ENCODE measurements around the gene ASCL1. TPM values are rescaled to one million over a fixed set of nuclear protein-coding genes. Genes with fewer than 3 reads are reported as not detected.

ASCL1 gene
- total RNA-seq, 2 donors from 2014 or later, result not detected

DNA sequence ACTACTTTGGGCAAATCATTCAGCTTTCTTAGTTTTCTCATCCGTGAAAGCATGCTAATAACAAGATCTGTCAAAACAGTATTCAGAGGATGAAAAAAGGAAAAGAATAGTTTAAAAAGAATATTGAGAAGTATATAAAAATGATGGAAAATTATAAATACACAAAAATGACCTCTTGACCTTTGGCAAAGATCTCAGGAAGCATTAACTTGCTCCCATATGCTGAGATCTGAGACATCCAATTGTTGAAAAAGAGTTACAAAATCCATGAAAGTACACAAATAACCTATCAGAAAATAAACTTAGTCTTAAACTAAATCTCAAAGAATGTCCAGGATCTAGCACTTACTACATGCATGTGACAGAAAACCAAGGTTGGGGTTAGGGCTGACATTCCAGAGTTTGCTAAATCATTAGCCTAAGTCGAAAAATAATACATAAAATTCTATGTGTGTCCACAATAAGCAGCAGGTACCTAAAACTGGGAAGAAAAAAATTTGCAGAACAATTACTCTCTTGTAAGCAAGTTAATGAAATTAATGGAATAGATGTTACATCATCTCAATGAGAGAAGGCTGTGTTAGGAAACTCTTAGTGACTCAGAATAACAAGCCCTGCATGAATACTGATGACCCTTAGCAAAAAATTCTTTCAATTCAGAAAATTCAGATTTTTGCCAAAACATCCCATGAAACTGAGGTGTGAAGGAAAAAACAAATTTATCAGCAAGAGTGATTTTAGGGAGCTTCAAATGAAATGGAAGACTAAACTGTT is 43.8 kb upstream of the ASCL1 start:
- Histone ChIP-seq H3K27ac (no peak overlapping the region), H3K36me3 (no peaks in the 10 kb centered on the region), H3K4me1 (no peaks in the 10 kb centered on the region), H3K27me3 (no peaks in the 10 kb centered on the region), H3K4me3 (no peak overlapping the region), H3K9me3 (no peaks in the 10 kb centered on the region)
- TF ChIP-seq, protein P1, sequence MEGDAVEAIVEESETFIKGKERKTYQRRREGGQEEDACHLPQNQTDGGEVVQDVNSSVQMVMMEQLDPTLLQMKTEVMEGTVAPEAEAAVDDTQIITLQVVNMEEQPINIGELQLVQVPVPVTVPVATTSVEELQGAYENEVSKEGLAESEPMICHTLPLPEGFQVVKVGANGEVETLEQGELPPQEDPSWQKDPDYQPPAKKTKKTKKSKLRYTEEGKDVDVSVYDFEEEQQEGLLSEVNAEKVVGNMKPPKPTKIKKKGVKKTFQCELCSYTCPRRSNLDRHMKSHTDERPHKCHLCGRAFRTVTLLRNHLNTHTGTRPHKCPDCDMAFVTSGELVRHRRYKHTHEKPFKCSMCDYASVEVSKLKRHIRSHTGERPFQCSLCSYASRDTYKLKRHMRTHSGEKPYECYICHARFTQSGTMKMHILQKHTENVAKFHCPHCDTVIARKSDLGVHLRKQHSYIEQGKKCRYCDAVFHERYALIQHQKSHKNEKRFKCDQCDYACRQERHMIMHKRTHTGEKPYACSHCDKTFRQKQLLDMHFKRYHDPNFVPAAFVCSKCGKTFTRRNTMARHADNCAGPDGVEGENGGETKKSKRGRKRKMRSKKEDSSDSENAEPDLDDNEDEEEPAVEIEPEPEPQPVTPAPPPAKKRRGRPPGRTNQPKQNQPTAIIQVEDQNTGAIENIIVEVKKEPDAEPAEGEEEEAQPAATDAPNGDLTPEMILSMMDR (IDR thresholded peaks at IDR 0.05), result no peak
- no peak for DNase-seq (ENCODE audit: low spot score)

DNA sequence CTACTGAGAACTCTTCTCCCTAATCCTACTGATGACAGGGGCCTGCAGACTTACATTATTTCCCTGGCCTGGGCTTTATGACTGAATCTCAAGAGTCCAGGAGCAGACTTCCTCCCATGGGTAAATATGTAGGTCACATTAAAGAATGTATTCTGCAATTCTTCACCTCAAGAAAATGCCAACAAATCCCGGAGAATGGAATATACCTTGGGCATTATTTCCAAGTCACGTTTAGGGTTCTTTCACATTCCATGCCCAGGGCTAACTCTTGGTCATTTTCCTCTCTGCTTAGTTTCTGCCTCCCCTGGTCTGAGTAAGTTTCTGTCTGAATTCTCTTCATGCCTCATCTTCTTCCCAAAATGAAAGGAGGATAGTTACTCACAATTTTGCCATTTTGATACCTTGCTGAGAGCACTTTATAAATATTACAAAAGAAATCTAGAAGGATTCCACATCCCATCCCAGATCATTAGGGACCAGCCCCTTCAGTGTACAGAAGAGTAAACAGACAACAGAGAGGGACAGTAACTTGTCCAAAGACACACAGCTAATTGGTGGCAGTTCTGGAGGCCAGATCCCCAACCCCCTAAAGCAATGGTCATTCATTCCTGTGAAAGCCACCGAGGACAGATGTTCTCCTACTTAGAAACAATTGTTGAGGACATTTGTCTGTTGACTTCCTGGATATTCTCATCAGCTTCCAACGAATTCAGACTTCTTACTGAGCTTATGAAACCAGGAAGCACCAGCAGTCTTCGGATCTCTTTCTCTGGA is 41.0 kb upstream of the ASCL1 start:
- no peaks in the 10 kb centered on the region for H3K9me3 ChIP-seq
- no peaks in the 10 kb centered on the region for H3K36me3 ChIP-seq
- no peak for DNase-seq (ENCODE audit: low spot score)
- no peak overlapping the region for H3K4me3 ChIP-seq
- no peaks in the 10 kb centered on the region for H3K4me1 ChIP-seq
- TF ChIP-seq, protein P1 (IDR thresholded peaks at IDR 0.05), result no peak
- H3K27ac ChIP-seq, result no peak overlapping the region
- H3K27me3 ChIP-seq, result no peaks in the 10 kb centered on the region

DNA sequence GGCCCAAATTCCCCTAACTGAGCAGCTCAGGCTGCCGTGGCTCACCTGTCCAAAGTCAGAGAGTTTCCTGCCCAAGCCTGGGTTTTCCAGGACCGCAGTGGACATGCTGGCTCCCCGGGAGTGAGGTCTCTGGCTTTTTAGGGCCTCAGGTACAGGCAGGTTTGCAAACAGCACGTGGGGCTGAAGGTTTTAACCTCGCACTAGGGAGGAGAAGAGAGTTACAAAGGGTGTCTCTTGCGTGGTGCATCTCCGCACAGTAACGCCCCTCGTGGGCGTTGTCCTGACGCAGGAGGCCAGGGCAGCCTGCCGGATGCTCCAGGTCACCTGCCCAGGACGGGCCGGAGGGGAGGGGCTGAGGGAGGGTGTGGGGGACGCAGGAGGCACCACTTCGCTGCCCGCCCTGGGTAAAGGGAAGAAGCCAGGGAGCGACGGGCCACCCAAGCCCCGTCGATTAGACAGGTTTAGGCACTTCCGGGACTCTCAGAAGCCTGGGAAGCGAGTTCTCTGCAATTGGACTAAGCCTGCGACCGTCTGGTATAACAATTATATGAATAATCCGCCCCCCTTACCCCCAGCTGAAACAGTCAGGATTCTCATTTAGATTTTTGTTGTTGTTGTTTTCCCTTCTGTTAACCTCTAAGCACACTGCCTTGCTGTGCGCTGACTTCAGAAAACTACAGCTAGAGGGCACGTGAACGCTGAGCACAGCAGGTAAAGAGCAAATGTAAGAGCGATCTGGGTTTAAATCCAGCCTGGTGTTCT is 40.3 kb upstream of the ASCL1 start, which contains the start of gene PAH:
TSS of gene PAH (minus strand) at position 219 of the 762 bp plus-strand sequence. CDS start at position 105, 114 bp downstream.
- DNase-seq (ENCODE audit: low spot score), result no peak
- H3K9me3 ChIP-seq, result no peaks in the 10 kb centered on the region
- TF ChIP-seq, protein P1 (IDR thresholded peaks at IDR 0.05), result no peak
- no peaks in the 10 kb centered on the region for H3K36me3 ChIP-seq
- H3K27ac ChIP-seq, result no peak within 1 kb of the TSS
- H3K4me1 ChIP-seq, result no peaks in the 10 kb centered on the region
- no peaks in the 10 kb centered on the region for H3K27me3 ChIP-seq
- peak within 1 kb of the TSS in 1 of 2 donors; percentile 25 for H3K4me3 ChIP-seq

DNA sequence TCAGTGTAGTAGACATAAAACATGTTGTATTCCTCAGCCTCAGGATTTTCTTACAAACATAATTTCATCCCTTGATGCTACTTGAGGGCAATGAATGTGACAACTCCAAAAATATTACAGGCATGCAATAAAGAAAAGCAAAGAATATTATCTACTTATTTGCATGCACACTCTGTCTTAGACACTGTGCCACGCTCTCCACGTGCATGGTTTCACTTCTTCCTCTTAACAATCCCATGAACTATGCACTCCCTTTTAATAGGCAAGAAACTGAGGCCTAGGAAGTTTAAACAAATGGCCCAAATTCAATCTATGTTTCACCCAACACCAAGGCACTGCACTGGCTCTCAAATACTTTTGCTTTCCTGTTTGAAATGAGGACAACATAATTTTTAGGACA is 38.6 kb upstream of the ASCL1 start:
- DNase-seq (ENCODE audit: low spot score), result no peak
- Histone ChIP-seq H3K27me3 (no peaks in the 10 kb centered on the region), H3K4me3 (no peak overlapping the region), H3K27ac (no peak overlapping the region), H3K4me1 (no peaks in the 10 kb centered on the region), H3K9me3 (no peaks in the 10 kb centered on the region), H3K36me3 (no peaks in the 10 kb centered on the region)
- TF ChIP-seq, protein P1 (IDR thresholded peaks at IDR 0.05), result no peak

DNA sequence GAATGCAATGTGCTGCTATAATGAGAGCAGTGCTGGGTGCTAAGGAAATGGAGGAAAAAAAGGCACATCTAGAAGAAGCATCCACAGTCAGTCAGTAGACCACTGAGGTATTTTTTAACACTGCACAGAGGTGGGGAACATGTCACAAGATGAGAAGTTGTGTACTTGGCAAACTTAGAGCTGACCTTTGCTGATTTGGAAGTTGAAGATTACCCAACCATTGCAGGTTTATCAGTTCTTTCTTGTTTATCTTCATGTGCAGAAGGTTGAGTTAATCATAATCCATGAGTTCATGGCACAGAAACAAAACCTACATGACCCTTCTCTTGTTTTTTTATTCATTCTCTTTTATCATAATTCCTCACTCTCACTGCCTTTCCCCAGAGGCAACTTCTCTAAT is 37.2 kb upstream of the ASCL1 start:
- TF ChIP-seq, protein P1 (IDR thresholded peaks at IDR 0.05), result no peak
- Histone ChIP-seq H3K36me3 (no peaks in the 10 kb centered on the region), H3K9me3 (no peaks in the 10 kb centered on the region), H3K27me3 (no peaks in the 10 kb centered on the region), H3K27ac (no peak overlapping the region), H3K4me1 (no peaks in the 10 kb centered on the region), H3K4me3 (no peak overlapping the region)
- DNase-seq (ENCODE audit: low spot score), result no peak

Measured in right atrium auricular region (tissue), 2 donors.